HEK293 (cell line): Measurements from ENCODE around the gene L3MBTL3.

Source experiments
- CTCF ChIA-PET: fragments of 350-600 bp; formaldehyde crosslinking; extraction: SDS; loops from one replicate; lab custom pipeline; 2021; ENCODE audit warnings: antibody characterized with exemption; lab: Yijun Ruan, JAX
- POLR2A ChIA-PET: fragments of 300-600 bp; formaldehyde crosslinking; extraction: SDS; loops from one replicate; lab custom pipeline; 2020; ENCODE audit warnings: antibody characterized with exemption, inconsistent platforms; lab: Yijun Ruan, JAX
- H3K27ac ChIP-seq: fragments of 200-500 bp; sonication (Bioruptor generic); 2 replicates; pipeline ENCODE4 v1.5.1; 2014; ENCODE audit warnings: low read depth, low read length, control low read depth, inconsistent platforms; ENCODE audit errors: extremely low read depth
- H3K36me3 ChIP-seq, 2 experiments: fragments of 200-500 bp in 1 of 2; sonication (Bioruptor generic) in 1 of 2; 1 replicate in 1 of 2; 2 replicates in 1 of 2; pipeline ENCODE4 v1.5.1; 2014 to 2017; ENCODE audit warnings: inconsistent platforms in 2 of 2, low read length in 2 of 2; ENCODE audit not compliant: control insufficient read depth in 2 of 2, insufficient read depth in 1 of 2
- H3K4me1 ChIP-seq: fragments of 200-500 bp; sonication (Bioruptor generic); 2 replicates; pipeline ENCODE4 v1.5.1; 2014; ENCODE audit warnings: mild to moderate bottlenecking, low read length, inconsistent platforms; ENCODE audit not compliant: control insufficient read depth, insufficient read depth
- H3K4me3 ChIP-seq: 2 replicates; pipeline ENCODE4 v1.5.1; 2011; ENCODE audit warnings: low read depth, mild to moderate bottlenecking, control low read depth, low read length, moderate library complexity
- H3K9me3 ChIP-seq: fragments of 200-500 bp; sonication (Bioruptor generic); 2 replicates; pipeline ENCODE4 v1.5.1; 2014; ENCODE audit warnings: low read depth, low read length, inconsistent platforms; ENCODE audit not compliant: control insufficient read depth, insufficient read depth
- ATF2 ChIP-seq: fragments of 450-650 bp; formaldehyde crosslinking; IDR thresholded peaks from 2 replicates; pipeline ENCODE4 v1.5.1; 2016; ENCODE audit warnings: missing biosample characterization, missing genetic modification characterization, low read depth
- FEZF1 ChIP-seq: fragments of 450-650 bp; formaldehyde crosslinking; IDR thresholded peaks from 2 replicates; pipeline ENCODE4 v1.5.1; 2016; ENCODE audit warnings: missing biosample characterization, missing genetic modification characterization
- SALL2 ChIP-seq: fragments of 450-650 bp; formaldehyde crosslinking; IDR thresholded peaks from 2 replicates; pipeline ENCODE4 v1.5.0; 2017; ENCODE audit warnings: missing biosample characterization, mild to moderate bottlenecking, missing genetic modification characterization, borderline replicate concordance
- ZBTB1 ChIP-seq: fragments of 450-650 bp; formaldehyde crosslinking; IDR thresholded peaks from 2 replicates; pipeline ENCODE4 v1.5.1; 2016; ENCODE audit warnings: missing biosample characterization, missing genetic modification characterization
- ZBTB8A ChIP-seq: fragments of 450-650 bp; formaldehyde crosslinking; IDR thresholded peaks from 2 replicates; pipeline ENCODE4 v1.5.1; 2016; ENCODE audit warnings: missing biosample characterization, missing genetic modification characterization
- ZFP3 ChIP-seq: fragments of 450-650 bp; formaldehyde crosslinking; IDR thresholded peaks from 2 replicates; pipeline ENCODE4 v1.5.1; 2016; ENCODE audit warnings: low read depth, missing biosample characterization, missing genetic modification characterization
- ZFP37 ChIP-seq: fragments of 450-650 bp; formaldehyde crosslinking; IDR thresholded peaks from 2 replicates; pipeline ENCODE4 v1.5.1; 2016; ENCODE audit warnings: missing biosample characterization, missing genetic modification characterization
- ZNF157 ChIP-seq: fragments of 450-650 bp; formaldehyde crosslinking; IDR thresholded peaks from 2 replicates; pipeline ENCODE4 v1.5.1; 2016; ENCODE audit warnings: missing biosample characterization, missing genetic modification characterization
- ZNF169 ChIP-seq: fragments of 450-650 bp; formaldehyde crosslinking; IDR thresholded peaks from 2 replicates; pipeline ENCODE4 v1.5.1; 2016; ENCODE audit warnings: missing biosample characterization, missing genetic modification characterization
- ZNF214 ChIP-seq: fragments of 450-650 bp; formaldehyde crosslinking; IDR thresholded peaks from 2 replicates; pipeline ENCODE4 v1.5.1; 2017; ENCODE audit warnings: missing biosample characterization, mild to moderate bottlenecking, missing genetic modification characterization, borderline replicate concordance
- ZNF473 ChIP-seq: fragments of 450-650 bp; formaldehyde crosslinking; IDR thresholded peaks from 2 replicates; pipeline ENCODE4 v1.5.1; 2017; ENCODE audit warnings: missing biosample characterization, missing genetic modification characterization
- ZNF555 ChIP-seq: fragments of 450-650 bp; formaldehyde crosslinking; conservative IDR thresholded peaks from 2 replicates; pipeline ENCODE4 v1.5.1; 2017; ENCODE audit warnings: missing biosample characterization, mild to moderate bottlenecking, missing genetic modification characterization, inconsistent platforms
- ZNF571 ChIP-seq: fragments of 450-650 bp; formaldehyde crosslinking; IDR thresholded peaks from 2 replicates; pipeline ENCODE4 v1.5.0; 2017; ENCODE audit warnings: missing biosample characterization, missing genetic modification characterization
- ZNF580 ChIP-seq: fragments of 450-650 bp; formaldehyde crosslinking; IDR thresholded peaks from 2 replicates; pipeline ENCODE4 v1.5.1; 2016; ENCODE audit warnings: missing biosample characterization, missing genetic modification characterization
- ZNF629 ChIP-seq: fragments of 450-650 bp; formaldehyde crosslinking; IDR thresholded peaks from 2 replicates; pipeline ENCODE4 v1.5.1; 2017; ENCODE audit warnings: missing biosample characterization, missing genetic modification characterization
- ZNF660 ChIP-seq: fragments of 450-650 bp; IDR thresholded peaks from 2 replicates; pipeline ENCODE4 v1.5.1; 2018; ENCODE audit warnings: missing biosample characterization, mild to moderate bottlenecking, missing genetic modification characterization
- ZNF664 ChIP-seq: fragments of 450-650 bp; formaldehyde crosslinking; IDR thresholded peaks from 2 replicates; pipeline ENCODE4 v1.5.1; 2016; ENCODE audit warnings: missing biosample characterization, missing genetic modification characterization
- ZNF692 ChIP-seq: fragments of 450-650 bp; formaldehyde crosslinking; IDR thresholded peaks from 2 replicates; pipeline ENCODE4 v1.5.1; 2016; ENCODE audit warnings: missing biosample characterization, missing genetic modification characterization
- ZNF707 ChIP-seq: fragments of 450-650 bp; formaldehyde crosslinking; IDR thresholded peaks from 2 replicates; pipeline ENCODE4 v1.5.1; 2016; ENCODE audit warnings: missing biosample characterization, missing genetic modification characterization
- ZNF76 ChIP-seq: fragments of 450-650 bp; formaldehyde crosslinking; IDR thresholded peaks from 2 replicates; pipeline ENCODE4; 2016; ENCODE audit warnings: low read depth, missing biosample characterization, missing genetic modification characterization, borderline replicate concordance
- TF ChIP-seq, protein P1 (sequence below): fragments of 450-650 bp; formaldehyde crosslinking; IDR thresholded peaks from 2 replicates; pipeline ENCODE4 v1.5.0; 2017; ENCODE audit warnings: missing biosample characterization, missing genetic modification characterization, borderline replicate concordance
- TF ChIP-seq, protein P2 (sequence below): fragments of 450-650 bp; formaldehyde crosslinking; conservative IDR thresholded peaks from 2 replicates; pipeline ENCODE4 v1.5.1; 2016; ENCODE audit warnings: low read depth, missing biosample characterization, missing genetic modification characterization

The L3MBTL3 gene

GRCh38 chr6:130161683-130162404, 143.5 kb downstream of the L3MBTL3 start:
- H3K9me3 ChIP-seq: no peaks in the 10 kb centered on the region
- TF ChIP-seq ZFP37 (no peak), ZNF692 (no peak), ZNF169 (tag by site-specific recombination) (no peak), ZFP3 (no peak), ZNF473 (tag by site-specific recombination) (no peak), ZNF707 (tag by site-specific recombination) (no peak), SALL2 (tag by site-specific recombination) (no peak), FEZF1 (tag by site-specific recombination) (no peak), ZNF580 (tag by site-specific recombination) (no peak)
- TF ChIP-seq, protein P1, sequence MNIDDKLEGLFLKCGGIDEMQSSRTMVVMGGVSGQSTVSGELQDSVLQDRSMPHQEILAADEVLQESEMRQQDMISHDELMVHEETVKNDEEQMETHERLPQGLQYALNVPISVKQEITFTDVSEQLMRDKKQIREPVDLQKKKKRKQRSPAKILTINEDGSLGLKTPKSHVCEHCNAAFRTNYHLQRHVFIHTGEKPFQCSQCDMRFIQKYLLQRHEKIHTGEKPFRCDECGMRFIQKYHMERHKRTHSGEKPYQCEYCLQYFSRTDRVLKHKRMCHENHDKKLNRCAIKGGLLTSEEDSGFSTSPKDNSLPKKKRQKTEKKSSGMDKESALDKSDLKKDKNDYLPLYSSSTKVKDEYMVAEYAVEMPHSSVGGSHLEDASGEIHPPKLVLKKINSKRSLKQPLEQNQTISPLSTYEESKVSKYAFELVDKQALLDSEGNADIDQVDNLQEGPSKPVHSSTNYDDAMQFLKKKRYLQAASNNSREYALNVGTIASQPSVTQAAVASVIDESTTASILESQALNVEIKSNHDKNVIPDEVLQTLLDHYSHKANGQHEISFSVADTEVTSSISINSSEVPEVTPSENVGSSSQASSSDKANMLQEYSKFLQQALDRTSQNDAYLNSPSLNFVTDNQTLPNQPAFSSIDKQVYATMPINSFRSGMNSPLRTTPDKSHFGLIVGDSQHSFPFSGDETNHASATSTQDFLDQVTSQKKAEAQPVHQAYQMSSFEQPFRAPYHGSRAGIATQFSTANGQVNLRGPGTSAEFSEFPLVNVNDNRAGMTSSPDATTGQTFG (tag by site-specific recombination): no peak
- TF ChIP-seq, all 188 proteins: peak for 0
- Histone ChIP-seq H3K36me3 (no peaks in the 10 kb centered on the region), H3K4me1 (no peaks in the 10 kb centered on the region), H3K27ac (no peak overlapping the region), H3K4me3 (no peak overlapping the region)
- CTCF ChIA-PET: interaction anchor here (1.2 kb wide), 1 partner anchor 18 kb away, joined by 4 read pairs; no protein-coding TSS in a partner anchor
- POLR2A ChIA-PET: no interaction called here

- TF ChIP-seq ZNF214: no peak
- TF ChIP-seq ZNF76 (tag by site-specific recombination): no peak
- TF ChIP-seq ZNF555 (tag by site-specific recombination): no peak
- TF ChIP-seq ZNF571: no peak
- no peak for TF ChIP-seq ZNF629 (tag by site-specific recombination)
- no peak for TF ChIP-seq ZNF664
- TF ChIP-seq ZBTB8A (tag by site-specific recombination): no peak
- TF ChIP-seq ZNF660 (tag by site-specific recombination): no peak
- no peak for TF ChIP-seq ZNF157 (tag by site-specific recombination)
- TF ChIP-seq, protein P2, sequence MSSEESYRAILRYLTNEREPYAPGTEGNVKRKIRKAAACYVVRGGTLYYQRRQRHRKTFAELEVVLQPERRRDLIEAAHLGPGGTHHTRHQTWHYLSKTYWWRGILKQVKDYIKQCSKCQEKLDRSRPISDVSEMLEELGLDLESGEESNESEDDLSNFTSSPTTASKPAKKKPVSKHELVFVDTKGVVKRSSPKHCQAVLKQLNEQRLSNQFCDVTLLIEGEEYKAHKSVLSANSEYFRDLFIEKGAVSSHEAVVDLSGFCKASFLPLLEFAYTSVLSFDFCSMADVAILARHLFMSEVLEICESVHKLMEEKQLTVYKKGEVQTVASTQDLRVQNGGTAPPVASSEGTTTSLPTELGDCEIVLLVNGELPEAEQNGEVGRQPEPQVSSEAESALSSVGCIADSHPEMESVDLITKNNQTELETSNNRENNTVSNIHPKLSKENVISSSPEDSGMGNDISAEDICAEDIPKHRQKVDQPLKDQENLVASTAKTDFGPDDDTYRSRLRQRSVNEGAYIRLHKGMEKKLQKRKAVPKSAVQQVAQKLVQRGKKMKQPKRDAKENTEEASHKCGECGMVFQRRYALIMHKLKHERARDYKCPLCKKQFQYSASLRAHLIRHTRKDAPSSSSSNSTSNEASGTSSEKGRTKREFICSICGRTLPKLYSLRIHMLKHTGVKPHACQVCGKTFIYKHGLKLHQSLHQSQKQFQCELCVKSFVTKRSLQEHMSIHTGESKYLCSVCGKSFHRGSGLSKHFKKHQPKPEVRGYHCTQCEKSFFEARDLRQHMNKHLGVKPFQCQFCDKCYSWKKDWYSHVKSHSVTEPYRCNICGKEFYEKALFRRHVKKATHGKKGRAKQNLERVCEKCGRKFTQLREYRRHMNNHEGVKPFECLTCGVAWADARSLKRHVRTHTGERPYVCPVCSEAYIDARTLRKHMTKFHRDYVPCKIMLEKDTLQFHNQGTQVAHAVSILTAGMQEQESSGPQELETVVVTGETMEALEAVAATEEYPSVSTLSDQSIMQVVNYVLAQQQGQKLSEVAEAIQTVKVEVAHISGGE (tag by site-specific recombination): no peak
- TF ChIP-seq ZBTB1 (tag by site-specific recombination): no peak
- TF ChIP-seq ATF2: no peak
- POLR2A ChIA-PET: no interaction called here
- Histone ChIP-seq H3K36me3 (no peaks in the 10 kb centered on the region), H3K4me1 (no peaks in the 10 kb centered on the region), H3K27ac (no peak overlapping the region), H3K9me3 (no peaks in the 10 kb centered on the region), H3K4me3 (no peak overlapping the region)
- CTCF ChIA-PET: interaction anchor here (0.6 to 1.2 kb wide), 2 partner anchors 18 to 132 kb away, joined by 3 to 4 read pairs; no protein-coding TSS in a partner anchor
Measured at GRCh38 chr6:130162421-130162820, 144.0 kb downstream of the L3MBTL3 start.
